Activated B cell treated with CpG ODN at 0.5 μM for 24 hours (primary cell): ENCODE measurements around the gene FRY. TPM values are rescaled to one million over a fixed set of nuclear protein-coding genes. Genes with fewer than 3 reads are reported as not detected.

ENCODE experiments used
- ATAC-seq: fragments of 200-7000 bp; cut with Tn5 transposase; one replicate; pipeline ENCODE4 v1.10.0; 2021; ENCODE audit warnings: low read depth, mild to moderate bottlenecking, moderate library complexity
- CTCF ChIA-PET: fragments of 350-600 bp; sonication (Branson Sonifier 250); formaldehyde crosslinking; loops from one replicate; lab custom pipeline; 2021; ENCODE audit warnings: antibody characterized with exemption; lab: Charles Lee
- POLR2A ChIA-PET: fragments of 350-600 bp; sonication (Branson Sonifier 250); formaldehyde crosslinking; loops from one replicate; lab custom pipeline; 2021; ENCODE audit warnings: antibody characterized with exemption; lab: Charles Lee
- DNase-seq: peaks from one replicate; pipeline ENCODE4 v3.0.0; 2022
- H3K27ac Mint-ChIP-seq: one replicate; pipeline ENCODE4 v1.8.0; 2020; ENCODE audit warnings: mixed read lengths
- H3K27me3 Mint-ChIP-seq: one replicate; pipeline ENCODE4 v1.8.0; 2021; ENCODE audit warnings: mixed read lengths
- H3K36me3 Mint-ChIP-seq: one replicate; pipeline ENCODE4 v1.8.0; 2021; ENCODE audit warnings: low read depth, mixed read lengths
- H3K4me1 Mint-ChIP-seq: one replicate; pipeline ENCODE4 v1.8.0; 2021; ENCODE audit warnings: mixed read lengths
- H3K4me3 Mint-ChIP-seq: one replicate; pipeline ENCODE4 v1.8.0; 2020; ENCODE audit warnings: mild to moderate bottlenecking, mixed read lengths
- H3K9me3 Mint-ChIP-seq: one replicate; pipeline ENCODE4 v1.8.0; 2020; ENCODE audit warnings: mixed read lengths
- CTCF ChIP-seq: fragments of 200-600 bp; IDR thresholded peaks from one replicate; pipeline ENCODE4 v1.8.0; 2022; ENCODE audit warnings: antibody characterized with exemption, mild to moderate bottlenecking
- intact Hi-C: fragments of 100-400 bp; cut with micrococcal nuclease; formaldehyde crosslinking; loops from one replicate; pipeline ENCODE4 v1.15.1; 2024
- total RNA-seq: library from RNA; stranded (reverse); gene quantifications from 2 replicates; pipeline ENCODE4 v1.2.3, GENCODE V29; 2022

FRY gene
- total RNA-seq, 1 donor from 2014 or later = 4.8 TPM

DNA sequence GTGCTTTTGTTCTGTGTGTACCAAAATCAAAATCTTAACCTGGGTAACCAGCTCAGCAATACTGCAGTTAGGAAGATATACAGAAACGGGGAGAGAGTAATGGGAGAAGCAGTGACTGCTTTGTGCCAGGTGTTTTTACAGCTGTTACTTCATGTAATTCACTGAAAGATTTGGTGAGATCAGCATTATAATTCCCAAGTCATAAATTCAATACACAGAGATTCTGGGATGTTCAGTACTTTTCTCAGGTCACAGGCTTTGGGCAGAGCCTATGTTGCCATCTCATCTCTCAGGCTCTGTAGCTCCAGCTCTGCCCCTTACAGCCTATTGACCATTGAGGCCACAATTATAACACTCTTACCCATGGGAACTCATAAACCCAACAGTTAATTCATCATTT lies 145.1 kb downstream of the FRY start:
- Mint-ChIP-seq H3K4me3 (no peak overlapping the region), H3K36me3 (no peaks in the 10 kb centered on the region)

DNA sequence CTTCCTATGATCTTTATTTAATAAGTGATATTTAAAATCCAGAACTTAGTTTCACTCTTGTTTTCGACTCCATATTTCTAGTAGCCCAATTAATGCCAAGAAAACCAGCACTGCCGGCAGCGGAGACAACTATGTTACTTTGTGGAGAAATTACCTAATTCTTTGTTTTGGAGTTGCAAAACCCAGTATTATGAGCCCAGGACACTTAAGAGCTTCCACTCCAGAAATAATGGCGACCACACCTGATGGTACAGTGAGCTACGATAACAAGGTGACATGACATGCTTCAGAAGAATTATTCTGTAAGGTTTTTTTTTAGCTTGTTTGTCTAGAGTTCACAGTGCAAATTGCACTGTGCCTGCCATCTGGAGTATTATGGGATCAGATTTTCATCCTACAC lies 147.2 kb downstream of the FRY start:
- no peak for ATAC-seq
- H3K36me3 Mint-ChIP-seq = no peaks in the 10 kb centered on the region
- ChIA-PET POLR2A (no interaction called here), CTCF (interaction anchor here (1.8 kb wide), 1 partner anchor 14 kb away, joined by 8 read pairs; no protein-coding TSS in a partner anchor)
- intact Hi-C loops = no loop called here
- H3K9me3 Mint-ChIP-seq = no peaks in the 10 kb centered on the region
- TF ChIP-seq CTCF = no peak
- no peak overlapping the region for H3K4me3 Mint-ChIP-seq
- DNase-seq = no peak
- H3K27me3 Mint-ChIP-seq = no peaks in the 10 kb centered on the region
- no peak overlapping the region for H3K27ac Mint-ChIP-seq
- no peaks in the 10 kb centered on the region for H3K4me1 Mint-ChIP-seq

More for the DNA sequence above, 145.1 kb downstream of the FRY start:
- Mint-ChIP-seq H3K27ac (no peak overlapping the region), H3K9me3 (no peaks in the 10 kb centered on the region), H3K27me3 (no peaks in the 10 kb centered on the region), H3K4me1 (no peaks in the 10 kb centered on the region)
- POLR2A ChIA-PET = no interaction called here
- DNase-seq = no peak
- no peak for ATAC-seq
- intact Hi-C loops = no loop called here
- no peak for TF ChIP-seq CTCF
- CTCF ChIA-PET = interaction anchor here (2.2 kb wide), 1 partner anchor 11 kb away, joined by 9 read pairs; no protein-coding TSS in a partner anchor

DNA sequence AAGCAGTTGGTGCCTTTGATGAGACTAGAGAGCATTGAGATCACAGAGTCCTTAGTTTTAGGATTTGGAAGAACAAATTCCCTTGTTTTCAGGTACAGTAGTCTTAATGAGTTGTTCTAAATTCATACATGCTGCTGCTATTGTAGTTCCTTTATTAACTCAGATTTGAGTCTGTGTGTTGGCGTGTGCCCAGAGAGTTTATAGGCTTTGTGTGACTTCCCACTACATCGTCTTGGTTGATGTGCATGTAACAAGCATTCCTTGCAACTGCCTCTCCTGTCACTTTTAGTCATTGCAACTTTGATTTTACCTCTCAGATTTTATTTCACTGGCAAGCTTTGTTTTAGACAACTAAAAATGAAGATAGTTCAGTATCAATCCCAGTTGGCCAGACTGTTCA lies 148.1 kb downstream of the FRY start:
- no peaks in the 10 kb centered on the region for H3K27me3 Mint-ChIP-seq
- ATAC-seq (no peak), DNase-seq (no peak)
- POLR2A ChIA-PET = no interaction called here
- H3K4me3 Mint-ChIP-seq = no peak overlapping the region
- H3K36me3 Mint-ChIP-seq = no peaks in the 10 kb centered on the region
- no peaks in the 10 kb centered on the region for H3K4me1 Mint-ChIP-seq
- intact Hi-C loops = no loop called here
- no peaks in the 10 kb centered on the region for H3K9me3 Mint-ChIP-seq
- H3K27ac Mint-ChIP-seq = no peak overlapping the region
- CTCF ChIA-PET = interaction anchor here (1.8 kb wide), 1 partner anchor 15 kb away, joined by 8 read pairs; no protein-coding TSS in a partner anchor
- no peak for TF ChIP-seq CTCF

- DNase-seq (no peak), ATAC-seq (no peak)
- no peak for TF ChIP-seq CTCF
- H3K4me3 Mint-ChIP-seq = no peak overlapping the region
- ChIA-PET CTCF (no interaction called here), POLR2A (no interaction called here)
- intact Hi-C loops = no loop called here
- H3K27ac Mint-ChIP-seq = no peak overlapping the region
- no peaks in the 10 kb centered on the region for H3K27me3 Mint-ChIP-seq
- peaks cover 7% of the 10 kb centered on the region for H3K36me3 Mint-ChIP-seq
- no peaks in the 10 kb centered on the region for H3K9me3 Mint-ChIP-seq
- no peaks in the 10 kb centered on the region for H3K4me1 Mint-ChIP-seq
Measured at GRCh38 chr13:32187651-32188050, 156.1 kb downstream of the FRY start.

DNA sequence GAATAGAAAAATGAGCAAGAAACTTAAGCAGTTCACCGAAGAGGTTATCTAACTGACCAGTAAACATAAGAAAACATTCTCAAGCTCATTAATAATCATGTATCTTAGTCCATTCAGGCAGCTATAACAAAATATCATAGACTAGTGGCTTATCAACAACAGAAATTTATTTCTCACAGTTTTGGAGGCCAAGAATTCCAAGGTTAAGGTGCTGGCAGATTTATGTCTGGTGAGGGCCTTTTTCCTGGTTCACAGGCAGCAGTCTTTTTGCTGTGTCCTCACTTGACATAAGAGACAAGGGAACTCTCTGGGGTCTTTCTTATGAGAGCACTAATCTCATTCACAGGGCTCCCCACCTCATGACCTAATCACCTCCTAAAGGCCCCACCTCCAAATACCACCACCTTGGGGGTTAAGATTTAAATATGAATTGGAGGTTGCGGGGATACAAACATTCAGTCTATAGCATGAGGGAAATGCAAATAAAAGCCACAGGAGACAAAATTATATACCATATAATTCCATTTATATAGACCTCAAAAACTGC lies 160.0 kb downstream of the FRY start:
- ChIA-PET POLR2A (no interaction called here), CTCF (no interaction called here)
- TF ChIP-seq CTCF = no peak
- Mint-ChIP-seq H3K36me3 (peaks cover 2% of the 10 kb centered on the region), H3K4me3 (no peak overlapping the region), H3K9me3 (no peaks in the 10 kb centered on the region), H3K4me1 (no peaks in the 10 kb centered on the region), H3K27ac (no peak overlapping the region), H3K27me3 (no peaks in the 10 kb centered on the region)
- DNase-seq (no peak), ATAC-seq (no peak)
- intact Hi-C loops = no loop called here
